Mesenchymal stem cell (in vitro differentiated cells and primary cell): ENCODE measurements around the gene LTO1.

Experiments used
- DNase-seq: peaks from one replicate; pipeline ENCODE4 v3.0.0-alpha.2; 2013
- H2AFZ ChIP-seq: one replicate; pipeline ENCODE4 v1.6.1; 2013; ENCODE audit warnings: low read depth, mild to moderate bottlenecking, control low read depth, inconsistent platforms, low read length, moderate library complexity
- H2AK5ac ChIP-seq: 2 replicates; pipeline ENCODE4 v1.6.1; 2013; ENCODE audit warnings: low read length, moderate library complexity, mild to moderate bottlenecking, inconsistent platforms; ENCODE audit not compliant: severe bottlenecking
- H2BK120ac ChIP-seq: one replicate; pipeline ENCODE4 v1.6.1; 2013; ENCODE audit warnings: low read depth, mild to moderate bottlenecking, inconsistent platforms, low read length, moderate library complexity
- H2BK12ac ChIP-seq, 2 experiments: one replicate each; pipeline ENCODE4 v1.6.1; 2013; ENCODE audit warnings: inconsistent platforms in 2 of 2, low read length in 2 of 2, mild to moderate bottlenecking in 2 of 2, moderate library complexity in 2 of 2, control low read depth in 1 of 2
- H2BK15ac ChIP-seq: one replicate; pipeline ENCODE4 v1.6.1; 2013; ENCODE audit warnings: mild to moderate bottlenecking, low read depth, inconsistent platforms; ENCODE audit not compliant: poor library complexity, severe bottlenecking
- H2BK5ac ChIP-seq: 2 replicates; pipeline ENCODE4 v1.6.1; 2013; ENCODE audit warnings: low read depth, mild to moderate bottlenecking, low read length, control low read depth, inconsistent platforms; ENCODE audit not compliant: poor library complexity, severe bottlenecking
- H3K14ac ChIP-seq, 2 experiments: one replicate each; pipeline ENCODE4 v1.6.1; 2013; ENCODE audit warnings: inconsistent platforms in 2 of 2, low read length in 2 of 2, control low read depth in 1 of 2, mild to moderate bottlenecking in 1 of 2, moderate library complexity in 1 of 2
- H3K18ac ChIP-seq, 2 experiments: one replicate each; pipeline ENCODE4 v1.6.1; 2013; ENCODE audit warnings: inconsistent platforms in 2 of 2, low read length in 2 of 2, control low read depth in 1 of 2, low read depth in 1 of 2, mild to moderate bottlenecking in 1 of 2
- H3K23ac ChIP-seq, 2 experiments: one replicate each; pipeline ENCODE4 v1.6.1; 2013; ENCODE audit warnings: inconsistent platforms in 2 of 2, low read length in 2 of 2, mild to moderate bottlenecking in 2 of 2, moderate library complexity in 2 of 2, control low read depth in 1 of 2
- H3K27ac ChIP-seq: 2 replicates; pipeline ENCODE4 v1.5.1; 2013; ENCODE audit warnings: mild to moderate bottlenecking, moderate library complexity, low read length, control low read depth, inconsistent platforms; ENCODE audit not compliant: poor library complexity, severe bottlenecking
- H3K27me3 ChIP-seq, 2 experiments: 2 replicates each; pipeline versions ENCODE4 v1.6.1 to v1.7.0; 2013; ENCODE audit warnings: low read length in 2 of 2, mild to moderate bottlenecking in 2 of 2, moderate library complexity in 2 of 2, control low read depth in 1 of 2, inconsistent platforms in 1 of 2; ENCODE audit not compliant: control insufficient read depth in 1 of 2, insufficient read depth in 1 of 2
- H3K36me3 ChIP-seq, 2 experiments: 2 replicates each; pipeline versions ENCODE4 v1.6.1 to v1.7.0; 2013; ENCODE audit warnings: low read length in 2 of 2, control low read depth in 1 of 2, inconsistent platforms in 1 of 2, low read depth in 1 of 2, mild to moderate bottlenecking in 1 of 2; ENCODE audit not compliant: insufficient read depth in 2 of 2, control insufficient read depth in 1 of 2
- H3K4ac ChIP-seq, 2 experiments: one replicate each; pipeline ENCODE4 v1.6.1; 2013; ENCODE audit warnings: inconsistent platforms in 2 of 2, low read length in 2 of 2, mild to moderate bottlenecking in 2 of 2, moderate library complexity in 2 of 2, control low read depth in 1 of 2, low read depth in 1 of 2
- H3K4me1 ChIP-seq: 2 replicates; pipeline ENCODE4 v1.6.1; 2013; ENCODE audit warnings: low read depth, low read length, control low read depth; ENCODE audit not compliant: control insufficient read depth, insufficient read depth
- H3K4me2 ChIP-seq: 2 replicates; pipeline ENCODE4 v1.6.1; 2013; ENCODE audit warnings: low read length, mild to moderate bottlenecking, inconsistent platforms; ENCODE audit not compliant: poor library complexity, severe bottlenecking
- H3K4me3 ChIP-seq, 2 experiments: 2 replicates each; pipeline versions ENCODE4 v1.5.1 to v1.7.0; 2013; ENCODE audit warnings: low read length in 2 of 2, mild to moderate bottlenecking in 2 of 2, control low read depth in 1 of 2, low read depth in 1 of 2; ENCODE audit not compliant: insufficient read depth in 1 of 2
- H3K79me1 ChIP-seq: replicated peaks from 2 replicates; pipeline ENCODE4 v1.6.1; 2013; ENCODE audit warnings: mild to moderate bottlenecking, control low read depth, low read length, inconsistent platforms; ENCODE audit not compliant: poor library complexity, severe bottlenecking
- H3K9ac ChIP-seq: 2 replicates; pipeline ENCODE4 v1.7.0; 2013; ENCODE audit warnings: mild to moderate bottlenecking, low read length, moderate library complexity
- H3K9me3 ChIP-seq: 2 replicates; pipeline ENCODE4 v1.7.0; 2013; ENCODE audit warnings: mild to moderate bottlenecking, low read length; ENCODE audit not compliant: control insufficient read depth
- H4K8ac ChIP-seq: one replicate; pipeline ENCODE4 v1.6.1; 2013; ENCODE audit warnings: inconsistent platforms, mild to moderate bottlenecking, low read length, moderate library complexity
- H4K91ac ChIP-seq: one replicate; pipeline ENCODE4 v1.6.1; 2013; ENCODE audit warnings: mild to moderate bottlenecking, low read length, inconsistent platforms
- WGBS: methylation state at CpG from one replicate; pipeline ENCODE4 v1.1.7; 2013; ENCODE audit warnings: mixed read lengths; 5-methylcytosine and 5-hydroxymethylcytosine counted together

LTO1 gene

GRCh38 chr11:69653406-69653960, 21.7 kb downstream of the LTO1 start:
- Histone ChIP-seq H3K18ac (no peak overlapping the region), H3K9me3 (no peaks in the 10 kb centered on the region), H3K4me3 (no peak overlapping the region), H4K91ac (no peak overlapping the region), H2BK12ac (no peak overlapping the region), H2AK5ac (no peak overlapping the region), H3K27ac (no peak overlapping the region), H3K4me1 (peaks cover 23% of the 10 kb centered on the region), H3K79me1 (peaks cover 17% of the 10 kb centered on the region), H3K14ac (no peak overlapping the region), H2BK5ac (no peak overlapping the region), H3K23ac (no peak overlapping the region), H2BK15ac (no peak overlapping the region), H2AFZ (no peak overlapping the region), H3K9ac (no peak overlapping the region), H3K27me3 (no peaks in the 10 kb centered on the region), H3K4me2 (no peak overlapping the region), H2BK120ac (no peak overlapping the region), H4K8ac (no peak overlapping the region), H3K4ac (no peak overlapping the region), H3K36me3 (peaks cover 58 to 62% of the 10 kb centered on the region in 2 experiments)
- DNase-seq, result no peak
- WGBS, result 97% methylated on average over 15 of the region's 23 CpGs

- H2AFZ ChIP-seq, result no peak overlapping the region
- no peak overlapping the region for H2BK5ac ChIP-seq
- no peak overlapping the region for H2AK5ac ChIP-seq
- H3K23ac ChIP-seq, result no peak overlapping the region
- peaks cover 63 to 67% of the 10 kb centered on the region in 2 experiments for H3K36me3 ChIP-seq
- H3K4me3 ChIP-seq, result no peak overlapping the region
- DNase-seq, result no peak
- no peak overlapping the region for H3K4ac ChIP-seq
- no peak overlapping the region for H2BK120ac ChIP-seq
- no peaks in the 10 kb centered on the region for H3K9me3 ChIP-seq
- H4K91ac ChIP-seq, result no peak overlapping the region
- no peak overlapping the region for H2BK15ac ChIP-seq
- H3K79me1 ChIP-seq, result peaks cover 19% of the 10 kb centered on the region
- no peak overlapping the region for H3K14ac ChIP-seq
- H4K8ac ChIP-seq, result no peak overlapping the region
- peak overlapping the region; percentile 52 for H3K9ac ChIP-seq
- no peak overlapping the region for H3K18ac ChIP-seq
- 82% methylated on average over 8 of the region's 11 CpGs for WGBS
- no peak overlapping the region for H3K27ac ChIP-seq
- H3K4me2 ChIP-seq, result no peak overlapping the region
- no peak overlapping the region for H2BK12ac ChIP-seq
- no peaks in the 10 kb centered on the region for H3K27me3 ChIP-seq
- H3K4me1 ChIP-seq, result peaks cover 19% of the 10 kb centered on the region
Observed at GRCh38 chr11:69652999-69653398, 22.2 kb downstream of the LTO1 start.

DNA sequence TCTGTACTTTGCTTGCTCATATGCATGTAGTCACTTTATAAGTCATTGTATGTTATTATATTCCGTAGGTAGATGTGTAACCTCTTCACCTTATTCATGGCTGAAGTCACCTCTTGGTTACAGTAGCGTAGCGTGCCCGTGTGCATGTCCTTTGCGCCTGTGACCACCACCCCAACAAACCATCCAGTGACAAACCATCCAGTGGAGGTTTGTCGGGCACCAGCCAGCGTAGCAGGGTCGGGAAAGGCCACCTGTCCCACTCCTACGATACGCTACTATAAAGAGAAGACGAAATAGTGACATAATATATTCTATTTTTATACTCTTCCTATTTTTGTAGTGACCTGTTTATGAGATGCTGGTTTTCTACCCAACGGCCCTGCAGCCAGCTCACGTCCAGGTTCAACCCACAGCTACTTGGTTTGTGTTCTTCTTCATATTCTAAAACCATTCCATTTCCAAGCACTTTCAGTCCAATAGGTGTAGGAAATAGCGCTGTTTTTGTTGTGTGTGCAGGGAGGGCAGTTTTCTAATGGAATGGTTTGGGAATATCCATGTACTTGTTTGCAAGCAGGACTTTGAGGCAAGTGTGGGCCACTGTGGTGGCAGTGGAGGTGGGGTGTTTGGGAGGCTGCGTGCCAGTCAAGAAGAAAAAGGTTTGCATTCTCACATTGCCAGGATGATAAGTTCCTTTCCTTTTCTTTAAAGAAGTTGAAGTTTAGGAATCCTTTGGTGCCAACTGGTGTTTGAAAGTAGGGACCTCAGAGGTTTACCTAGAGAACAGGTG, 23.1 kb downstream of the LTO1 start:
- 96% methylated on average over 8 of the region's 15 CpGs for WGBS
- H3K27ac ChIP-seq, result no peak overlapping the region
- peaks cover 72 to 77% of the 10 kb centered on the region in 2 experiments for H3K36me3 ChIP-seq
- no peak overlapping the region for H2BK120ac ChIP-seq
- no peaks in the 10 kb centered on the region for H3K9me3 ChIP-seq
- no peak overlapping the region for H2AFZ ChIP-seq
- H2BK12ac ChIP-seq, result no peak overlapping the region
- no peak overlapping the region for H2BK15ac ChIP-seq
- no peak overlapping the region for H3K4me2 ChIP-seq
- H2BK5ac ChIP-seq, result no peak overlapping the region
- no peak overlapping the region for H4K8ac ChIP-seq
- no peak overlapping the region for H3K23ac ChIP-seq
- no peak overlapping the region for H3K18ac ChIP-seq
- no peak overlapping the region for H3K4me3 ChIP-seq
- H3K4ac ChIP-seq, result no peak overlapping the region
- peak overlapping the region; percentile 52 for H3K9ac ChIP-seq
- DNase-seq, result no peak
- no peak overlapping the region for H4K91ac ChIP-seq
- H3K14ac ChIP-seq, result no peak overlapping the region
- peaks cover 19% of the 10 kb centered on the region for H3K79me1 ChIP-seq
- H2AK5ac ChIP-seq, result no peak overlapping the region
- no peaks in the 10 kb centered on the region for H3K27me3 ChIP-seq
- H3K4me1 ChIP-seq, result peaks cover 13% of the 10 kb centered on the region

DNA sequence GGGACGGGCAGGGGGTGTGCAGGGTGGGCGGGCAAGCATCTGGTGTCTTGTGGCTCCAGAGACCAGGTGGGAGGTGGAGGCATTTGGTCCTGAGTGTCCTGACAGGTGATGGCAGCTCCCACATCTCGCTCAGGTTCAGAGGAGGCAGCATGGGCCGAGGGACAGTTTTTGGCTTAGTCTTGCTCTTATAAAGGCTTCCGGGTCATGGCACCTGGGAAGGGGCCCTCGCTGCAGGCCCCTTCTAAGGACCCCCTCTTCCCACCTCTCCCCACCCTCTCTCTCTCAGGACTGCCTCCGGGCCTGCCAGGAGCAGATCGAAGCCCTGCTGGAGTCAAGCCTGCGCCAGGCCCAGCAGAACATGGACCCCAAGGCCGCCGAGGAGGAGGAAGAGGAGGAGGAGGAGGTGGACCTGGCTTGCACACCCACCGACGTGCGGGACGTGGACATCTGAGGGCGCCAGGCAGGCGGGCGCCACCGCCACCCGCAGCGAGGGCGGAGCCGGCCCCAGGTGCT, 24.3 kb downstream of the LTO1 start:
- no peak overlapping the region for H3K4ac ChIP-seq
- 95% methylated on average over 22 of the region's 23 CpGs for WGBS

More for the DNA sequence above, 24.3 kb downstream of the LTO1 start:
- Histone ChIP-seq H3K14ac (no peak overlapping the region), H2BK5ac (no peak overlapping the region), H3K18ac (no peak overlapping the region), H4K8ac (no peak overlapping the region), H3K36me3 (peaks cover 84 to 88% of the 10 kb centered on the region in 2 experiments), H3K23ac (no peak overlapping the region), H3K27ac (peak overlapping the region; percentile 6), H2BK12ac (peak overlapping the region in 1 of 2 experiments; percentile 67), H3K4me2 (no peak overlapping the region), H2BK120ac (no peak overlapping the region), H2AFZ (no peak overlapping the region), H3K27me3 (no peaks in the 10 kb centered on the region), H3K9ac (peak overlapping the region; percentile 100), H3K79me1 (peaks cover 24% of the 10 kb centered on the region), H2BK15ac (peak overlapping the region; percentile 9), H4K91ac (no peak overlapping the region), H3K9me3 (no peaks in the 10 kb centered on the region), H2AK5ac (no peak overlapping the region), H3K4me3 (no peak overlapping the region), H3K4me1 (peaks cover 15% of the 10 kb centered on the region)
- no peak for DNase-seq
